GM13976 (cell line): ENCODE data around the gene CDHR1.
A peak's percentile ranks its signal among the peaks of the same experiment; 100 is the strongest.

Source experiments
- DNase-seq: peaks from one replicate; pipeline ENCODE4 v3.0.0; 2012; ENCODE audit warnings: low spot score
- CTCF ChIP-seq: IDR thresholded peaks from 2 replicates; pipeline ENCODE4 v1.5.1; 2012; ENCODE audit warnings: borderline replicate concordance, mild to moderate bottlenecking; ENCODE audit not compliant: insufficient read depth; ENCODE audit errors: extremely low read depth, missing control alignments, control extremely low read depth
- in situ Hi-C: fragments of 300-500 bp; cut with MboI; formaldehyde crosslinking; loops from one replicate; pipeline ENCODE4 v1.12.0; 2022; ENCODE audit warnings: low sequenced_read_pairs, mixed read lengths, inconsistent platforms; ENCODE audit not compliant: unreplicated experiment

CDHR1 gene

GRCh38 chr10:84194424-84195043 lies at the start of gene CDHR1:
Gene CDHR1, plus strand, starts transcription at chr10:84194537. Its CDS starts 224 bp downstream, at chr10:84194761.
- in situ Hi-C loops: no loop called here
- no peak for TF ChIP-seq CTCF
- peak; percentile 85 for DNase-seq

- TF ChIP-seq CTCF: no peak
- in situ Hi-C loops: loop anchor here (10.0 kb wide), 1 partner anchor 57 kb away; no protein-coding TSS in a partner anchor
- DNase-seq: no peak
Observed at GRCh38 chr10:84147347-84147746, 47.0 kb upstream of the CDHR1 start.

GRCh38 chr10:84148006-84148597 lies 46.2 kb upstream of the CDHR1 start:
- in situ Hi-C loops: loop anchor here (10.0 kb wide), 1 partner anchor 57 kb away; no protein-coding TSS in a partner anchor
- peak; percentile 68 for TF ChIP-seq CTCF
- DNase-seq: peak; percentile 46

GRCh38 chr10:84149854-84150253 lies 44.5 kb upstream of the CDHR1 start:
- TF ChIP-seq CTCF: no peak
- in situ Hi-C loops: loop anchor here (10.0 kb wide), 1 partner anchor 55 kb away; no protein-coding TSS in a partner anchor
- no peak for DNase-seq

GRCh38 chr10:84152769-84153168 lies 41.6 kb upstream of the CDHR1 start:
- DNase-seq: no peak
- in situ Hi-C loops: no loop called here
- no peak for TF ChIP-seq CTCF

GRCh38 chr10:84155521-84155920 lies 38.8 kb upstream of the CDHR1 start:
- no peak for TF ChIP-seq CTCF
- in situ Hi-C loops: no loop called here

More at GRCh38 chr10:84155521-84155920, 38.8 kb upstream of the CDHR1 start:
- no peak for DNase-seq
